ENCODE results near the gene BID. TPM values are rescaled to one million over a fixed set of nuclear protein-coding genes. Genes with fewer than 3 reads are reported as not detected.

The BID gene
- polyA plus RNA-seq, 1 donor from 2014 or later, result 88.6 TPM

DNA sequence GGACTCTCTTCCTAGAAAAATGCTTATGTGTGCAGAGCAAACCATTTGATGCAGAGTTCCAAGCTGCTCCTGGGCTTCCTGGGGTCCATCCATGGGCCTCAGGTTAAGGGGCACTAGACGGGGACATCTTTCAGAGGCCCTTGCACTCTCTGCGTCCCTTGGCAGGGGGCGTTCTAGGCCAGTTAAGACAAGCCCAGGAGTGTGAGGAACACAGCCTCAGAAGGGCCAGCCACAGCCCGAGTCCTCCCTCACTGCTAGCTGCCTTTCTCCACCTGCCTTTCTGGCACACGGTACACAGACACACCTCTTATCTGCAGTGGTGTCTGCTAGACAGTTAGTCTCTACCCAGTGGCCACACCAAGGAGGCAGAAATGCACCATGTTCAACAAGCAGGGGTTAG is 18.0 kb upstream of the BID start:
- Histone ChIP-seq H3K27ac (ENCODE audit: low read length) (no peak overlapping the region), H3K9me2 (ENCODE audit: insufficient read depth, low read length) (no peaks in the 10 kb centered on the region), H3K9ac (ENCODE audit: low read length) (no peak overlapping the region), H4K20me1 (ENCODE audit: insufficient read depth) (no peaks in the 10 kb centered on the region), H3K9me3 (ENCODE audit: low read length) (no peaks in the 10 kb centered on the region), H3F3A (ENCODE audit: insufficient read depth, low read length, poor library complexity, severe bottlenecking) (no peaks in the 10 kb centered on the region), H3K27me3 (ENCODE audit: insufficient read depth, low read depth, low read length) (no peaks in the 10 kb centered on the region), H3K4me3 (ENCODE audit: low read length) (no peak overlapping the region), H3K36me3 (ENCODE audit: insufficient read depth, low read length) (no peaks in the 10 kb centered on the region), H2AFZ (ENCODE audit: low read depth, low read length) (no peak overlapping the region), H3K79me2 (replicated peaks; ENCODE audit: insufficient read depth, low read length) (no peaks in the 10 kb centered on the region), H3K4me2 (ENCODE audit: low read length) (no peak overlapping the region)
- TF ChIP-seq RAD21 (conservative IDR thresholded peaks at IDR 0.05), result no peak
- no peak for TF ChIP-seq POLR2AphosphoS5 (IDR thresholded peaks at IDR 0.05)
- TF ChIP-seq, protein P1, sequence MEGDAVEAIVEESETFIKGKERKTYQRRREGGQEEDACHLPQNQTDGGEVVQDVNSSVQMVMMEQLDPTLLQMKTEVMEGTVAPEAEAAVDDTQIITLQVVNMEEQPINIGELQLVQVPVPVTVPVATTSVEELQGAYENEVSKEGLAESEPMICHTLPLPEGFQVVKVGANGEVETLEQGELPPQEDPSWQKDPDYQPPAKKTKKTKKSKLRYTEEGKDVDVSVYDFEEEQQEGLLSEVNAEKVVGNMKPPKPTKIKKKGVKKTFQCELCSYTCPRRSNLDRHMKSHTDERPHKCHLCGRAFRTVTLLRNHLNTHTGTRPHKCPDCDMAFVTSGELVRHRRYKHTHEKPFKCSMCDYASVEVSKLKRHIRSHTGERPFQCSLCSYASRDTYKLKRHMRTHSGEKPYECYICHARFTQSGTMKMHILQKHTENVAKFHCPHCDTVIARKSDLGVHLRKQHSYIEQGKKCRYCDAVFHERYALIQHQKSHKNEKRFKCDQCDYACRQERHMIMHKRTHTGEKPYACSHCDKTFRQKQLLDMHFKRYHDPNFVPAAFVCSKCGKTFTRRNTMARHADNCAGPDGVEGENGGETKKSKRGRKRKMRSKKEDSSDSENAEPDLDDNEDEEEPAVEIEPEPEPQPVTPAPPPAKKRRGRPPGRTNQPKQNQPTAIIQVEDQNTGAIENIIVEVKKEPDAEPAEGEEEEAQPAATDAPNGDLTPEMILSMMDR (IDR thresholded peaks at IDR 0.05; ENCODE audit: poor library complexity, severe bottlenecking), result no peak
- TF ChIP-seq, protein P2, sequence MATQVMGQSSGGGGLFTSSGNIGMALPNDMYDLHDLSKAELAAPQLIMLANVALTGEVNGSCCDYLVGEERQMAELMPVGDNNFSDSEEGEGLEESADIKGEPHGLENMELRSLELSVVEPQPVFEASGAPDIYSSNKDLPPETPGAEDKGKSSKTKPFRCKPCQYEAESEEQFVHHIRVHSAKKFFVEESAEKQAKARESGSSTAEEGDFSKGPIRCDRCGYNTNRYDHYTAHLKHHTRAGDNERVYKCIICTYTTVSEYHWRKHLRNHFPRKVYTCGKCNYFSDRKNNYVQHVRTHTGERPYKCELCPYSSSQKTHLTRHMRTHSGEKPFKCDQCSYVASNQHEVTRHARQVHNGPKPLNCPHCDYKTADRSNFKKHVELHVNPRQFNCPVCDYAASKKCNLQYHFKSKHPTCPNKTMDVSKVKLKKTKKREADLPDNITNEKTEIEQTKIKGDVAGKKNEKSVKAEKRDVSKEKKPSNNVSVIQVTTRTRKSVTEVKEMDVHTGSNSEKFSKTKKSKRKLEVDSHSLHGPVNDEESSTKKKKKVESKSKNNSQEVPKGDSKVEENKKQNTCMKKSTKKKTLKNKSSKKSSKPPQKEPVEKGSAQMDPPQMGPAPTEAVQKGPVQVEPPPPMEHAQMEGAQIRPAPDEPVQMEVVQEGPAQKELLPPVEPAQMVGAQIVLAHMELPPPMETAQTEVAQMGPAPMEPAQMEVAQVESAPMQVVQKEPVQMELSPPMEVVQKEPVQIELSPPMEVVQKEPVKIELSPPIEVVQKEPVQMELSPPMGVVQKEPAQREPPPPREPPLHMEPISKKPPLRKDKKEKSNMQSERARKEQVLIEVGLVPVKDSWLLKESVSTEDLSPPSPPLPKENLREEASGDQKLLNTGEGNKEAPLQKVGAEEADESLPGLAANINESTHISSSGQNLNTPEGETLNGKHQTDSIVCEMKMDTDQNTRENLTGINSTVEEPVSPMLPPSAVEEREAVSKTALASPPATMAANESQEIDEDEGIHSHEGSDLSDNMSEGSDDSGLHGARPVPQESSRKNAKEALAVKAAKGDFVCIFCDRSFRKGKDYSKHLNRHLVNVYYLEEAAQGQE (IDR thresholded peaks at IDR 0.05; ENCODE audit: borderline replicate concordance), result no peak
- TF ChIP-seq MXI1 (conservative IDR thresholded peaks at IDR 0.05; ENCODE audit: poor library complexity, severe bottlenecking), result no peak
- no peak for TF ChIP-seq EZH2 (IDR thresholded peaks at IDR 0.05; ENCODE audit: borderline replicate concordance, insufficient read depth, low read length, poor library complexity, severe bottlenecking)

GRCh38 chr22:17791196-17791595 is 16.9 kb upstream of the BID start:
- no peaks in the 10 kb centered on the region for H3K36me3 ChIP-seq (ENCODE audit: insufficient read depth, low read length)
- no peaks in the 10 kb centered on the region for H3F3A ChIP-seq (ENCODE audit: insufficient read depth, low read length, poor library complexity, severe bottlenecking)
- no peak overlapping the region for H3K27ac ChIP-seq (ENCODE audit: low read length)
- no peaks in the 10 kb centered on the region for H3K27me3 ChIP-seq (ENCODE audit: insufficient read depth, low read depth, low read length)
- H2AFZ ChIP-seq (ENCODE audit: low read depth, low read length), result no peak overlapping the region
- H3K4me3 ChIP-seq (ENCODE audit: low read length), result no peak overlapping the region
- no peaks in the 10 kb centered on the region for H3K9me3 ChIP-seq (ENCODE audit: low read length)
- TF ChIP-seq EP300 (conservative IDR thresholded peaks at IDR 0.05; ENCODE audit: poor library complexity, severe bottlenecking) (no peak), EZH2 (IDR thresholded peaks at IDR 0.05; ENCODE audit: borderline replicate concordance, insufficient read depth, low read length, poor library complexity, severe bottlenecking) (no peak), MXI1 (conservative IDR thresholded peaks at IDR 0.05; ENCODE audit: poor library complexity, severe bottlenecking) (no peak), RAD21 (conservative IDR thresholded peaks at IDR 0.05) (no peak), SMC3 (conservative IDR thresholded peaks at IDR 0.05; ENCODE audit: poor library complexity) (no peak), TAF1 (IDR thresholded peaks at IDR 0.05; ENCODE audit: low read depth) (no peak), POLR2AphosphoS5 (IDR thresholded peaks at IDR 0.05) (no peak)
- TF ChIP-seq, protein P2 (IDR thresholded peaks at IDR 0.05; ENCODE audit: borderline replicate concordance), result no peak
- TF ChIP-seq, protein P1 (IDR thresholded peaks at IDR 0.05; ENCODE audit: poor library complexity, severe bottlenecking), result no peak
- H3K4me2 ChIP-seq (ENCODE audit: low read length), result no peak overlapping the region
- H4K20me1 ChIP-seq (ENCODE audit: insufficient read depth), result no peaks in the 10 kb centered on the region
- H3K9me2 ChIP-seq (ENCODE audit: insufficient read depth, low read length), result no peaks in the 10 kb centered on the region
- no peak overlapping the region for H3K9ac ChIP-seq (ENCODE audit: low read length)
- no peaks in the 10 kb centered on the region for H3K79me2 ChIP-seq (replicated peaks; ENCODE audit: insufficient read depth, low read length)

All from neural cell (in vitro differentiated cells).